OCI-LY3 (cell line): Measurements from ENCODE around the gene DYNC1I1.

Experiments used
- H2AFZ ChIP-seq: fragments of 200-600, 300-600 bp; shearing (Covaris generic); 2 replicates; pipeline ENCODE4 v1.6.0; 2014; ENCODE audit warnings: antibody characterized with exemption, low read depth, low read length
- H3K27ac ChIP-seq: fragments of 200-600, 300-600 bp; sonication (generic); 2 replicates; pipeline ENCODE4 v1.5.1; 2014; ENCODE audit warnings: mild to moderate bottlenecking, low read length, moderate library complexity, mixed read lengths
- H3K27me3 ChIP-seq: fragments of 200-600, 300-600 bp; sonication (generic); 2 replicates; pipeline ENCODE4 v1.6.1; 2014; ENCODE audit warnings: low read depth, low read length, mixed read lengths
- H3K36me3 ChIP-seq: fragments of 200-600, 300-600 bp; sonication (generic); replicated peaks from 2 replicates; pipeline ENCODE3; 2014; ENCODE audit warnings: low read depth, low read length, mixed read lengths
- H3K4me1 ChIP-seq: fragments of 300-600, 200-600 bp; sonication (generic); 2 replicates; pipeline ENCODE4 v1.6.1; 2014; ENCODE audit warnings: low read length, mixed read lengths
- H3K4me2 ChIP-seq: fragments of 200-600, 300-600 bp; sonication (generic); 2 replicates; pipeline ENCODE4 v1.6.1; 2014; ENCODE audit warnings: low read length, mixed read lengths
- H3K4me3 ChIP-seq: fragments of 300-600, 200-600 bp; sonication (generic); 2 replicates; pipeline ENCODE4 v1.5.1; 2014; ENCODE audit warnings: antibody characterized with exemption, mild to moderate bottlenecking, low read length, moderate library complexity
- H3K79me2 ChIP-seq: fragments of 300-600, 200-600 bp; shearing (Covaris generic); 2 replicates; pipeline ENCODE4 v1.6.1; 2014; ENCODE audit warnings: mild to moderate bottlenecking, low read length, mixed read lengths
- H3K9ac ChIP-seq: fragments of 300-600, 200-600 bp; shearing (Covaris generic); 2 replicates; pipeline ENCODE4 v1.6.0; 2014; ENCODE audit warnings: mild to moderate bottlenecking, low read length, moderate library complexity
- H3K9me3 ChIP-seq: fragments of 200-600, 300-600 bp; shearing (Covaris generic); 2 replicates; pipeline ENCODE4 v1.6.1; 2014; ENCODE audit warnings: low read length, mixed read lengths; ENCODE audit not compliant: insufficient read depth
- H4K20me1 ChIP-seq: fragments of 200-600, 300-600 bp; sonication (generic); 2 replicates; pipeline ENCODE4 v1.6.1; 2016; ENCODE audit warnings: low read length, mixed read lengths; ENCODE audit not compliant: insufficient read depth
- CTCF ChIP-seq: fragments of 200-600, 300-600 bp; sonication (generic); IDR thresholded peaks from 2 replicates; pipeline ENCODE4 v1.5.1; 2014; ENCODE audit warnings: antibody characterized with exemption, low read length, low read depth
- EZH2phosphoT487 ChIP-seq: fragments of 200-600 bp; shearing (Covaris generic); IDR thresholded peaks from 2 replicates; pipeline ENCODE4 v1.6.1; 2018; ENCODE audit warnings: antibody characterized with exemption, mixed run types, low read depth

The DYNC1I1 gene

DNA sequence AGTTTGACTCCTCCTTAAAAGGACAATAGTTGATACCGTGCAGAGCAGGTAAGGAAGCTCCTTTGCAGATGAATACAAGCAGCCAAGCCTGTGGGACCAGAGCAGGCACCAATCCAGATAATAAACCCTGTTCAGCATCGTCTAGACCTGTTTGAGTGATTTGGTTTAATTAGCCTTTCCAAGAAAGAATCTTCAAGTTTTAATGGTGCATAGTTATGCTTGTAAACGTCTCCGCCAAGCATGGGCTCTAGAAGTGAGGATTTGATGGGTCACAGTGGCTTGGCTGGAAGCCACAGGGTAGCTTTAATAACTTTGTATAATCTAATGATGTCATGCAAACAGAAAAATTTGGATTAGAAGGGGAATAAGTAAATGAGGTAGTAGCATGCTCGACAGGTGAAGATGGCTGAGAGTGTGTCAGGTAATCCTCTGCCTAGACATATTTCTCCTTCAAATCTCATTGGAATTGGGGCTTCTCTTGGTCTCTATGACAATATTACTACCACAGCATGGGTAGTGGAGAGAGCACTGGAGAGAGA is 188.4 kb downstream of the DYNC1I1 start:
- Histone ChIP-seq H3K4me3 (no peak overlapping the region), H3K9ac (no peak overlapping the region), H3K79me2 (no peaks in the 10 kb centered on the region), H3K4me2 (no peak overlapping the region), H3K36me3 (no peaks in the 10 kb centered on the region), H3K27ac (no peak overlapping the region), H4K20me1 (no peaks in the 10 kb centered on the region), H3K4me1 (no peaks in the 10 kb centered on the region), H2AFZ (no peak overlapping the region), H3K9me3 (no peaks in the 10 kb centered on the region), H3K27me3 (no peaks in the 10 kb centered on the region)
- TF ChIP-seq EZH2phosphoT487 (no peak), CTCF (no peak)

DNA sequence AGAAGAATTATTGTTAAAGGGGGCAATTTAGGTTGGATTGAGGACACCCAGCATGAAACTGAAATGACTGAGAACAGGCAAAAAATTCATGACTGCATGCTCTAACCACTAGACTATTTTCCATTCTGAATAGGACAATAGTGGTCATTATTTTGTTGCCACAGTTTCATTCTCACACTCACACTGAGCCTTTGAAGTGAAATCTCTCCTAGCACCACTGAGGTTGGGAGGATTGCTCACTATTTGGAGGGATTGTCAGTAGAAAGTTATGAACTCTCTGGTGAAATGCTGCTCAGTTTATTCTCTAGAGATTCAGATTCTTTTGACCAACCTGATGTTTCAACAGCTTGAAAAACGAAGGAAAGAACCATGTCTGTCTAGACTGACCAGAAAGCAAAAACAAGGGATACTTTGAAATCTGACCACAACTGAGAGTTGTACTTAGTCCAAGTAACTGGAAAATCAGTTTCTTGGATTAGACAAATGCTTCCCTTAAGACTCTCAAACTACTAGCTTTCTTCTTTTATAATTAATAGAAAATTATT is 191.2 kb downstream of the DYNC1I1 start:
- no peak overlapping the region for H3K4me2 ChIP-seq
- no peaks in the 10 kb centered on the region for H4K20me1 ChIP-seq
- no peak overlapping the region for H3K9ac ChIP-seq
- H3K79me2 ChIP-seq = no peaks in the 10 kb centered on the region
- no peak overlapping the region for H3K27ac ChIP-seq
- no peak overlapping the region for H2AFZ ChIP-seq
- H3K4me1 ChIP-seq = no peaks in the 10 kb centered on the region
- no peaks in the 10 kb centered on the region for H3K27me3 ChIP-seq
- H3K9me3 ChIP-seq = no peaks in the 10 kb centered on the region
- no peaks in the 10 kb centered on the region for H3K36me3 ChIP-seq
- H3K4me3 ChIP-seq = no peak overlapping the region
- TF ChIP-seq CTCF (no peak), EZH2phosphoT487 (no peak)

- no peaks in the 10 kb centered on the region for H4K20me1 ChIP-seq
- H3K4me1 ChIP-seq = peaks cover 13% of the 10 kb centered on the region
- no peak overlapping the region for H3K9ac ChIP-seq
- no peak overlapping the region for H3K4me3 ChIP-seq
- no peaks in the 10 kb centered on the region for H3K27me3 ChIP-seq
- H3K4me2 ChIP-seq = no peak overlapping the region
- TF ChIP-seq CTCF (no peak), EZH2phosphoT487 (no peak)
- no peaks in the 10 kb centered on the region for H3K9me3 ChIP-seq
- no peaks in the 10 kb centered on the region for H3K79me2 ChIP-seq
- H3K36me3 ChIP-seq = no peaks in the 10 kb centered on the region
- H3K27ac ChIP-seq = no peak overlapping the region
- no peak overlapping the region for H2AFZ ChIP-seq
These were observed 199.4 kb downstream of the DYNC1I1 start for GRCh38 chr7:95971716-95972115.

DNA sequence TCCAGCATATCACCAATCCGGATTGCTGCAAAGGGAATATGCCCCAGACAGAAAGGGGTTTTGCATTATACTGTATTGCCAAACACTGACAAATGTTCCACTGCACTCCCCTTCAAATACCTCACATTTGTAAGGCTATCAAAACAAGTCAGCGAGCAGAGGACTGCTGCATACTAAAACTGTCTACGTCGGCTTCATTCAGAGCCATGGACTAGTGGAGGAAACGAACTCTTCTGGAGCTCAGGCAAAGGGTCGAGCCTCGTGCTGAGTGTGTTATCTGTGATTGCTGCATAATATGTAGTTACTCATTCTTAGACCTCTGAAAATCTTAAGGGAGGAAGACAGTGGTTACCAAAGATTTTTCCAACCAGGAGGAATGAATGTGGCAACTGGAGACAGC is 200.2 kb downstream of the DYNC1I1 start:
- Histone ChIP-seq H3K27me3 (no peaks in the 10 kb centered on the region), H3K27ac (no peak overlapping the region), H4K20me1 (no peaks in the 10 kb centered on the region), H3K4me1 (peaks cover 13% of the 10 kb centered on the region), H3K4me3 (no peak overlapping the region), H3K4me2 (no peak overlapping the region), H3K79me2 (no peaks in the 10 kb centered on the region), H3K9ac (no peak overlapping the region), H2AFZ (no peak overlapping the region), H3K36me3 (no peaks in the 10 kb centered on the region), H3K9me3 (no peaks in the 10 kb centered on the region)
- TF ChIP-seq CTCF (no peak), EZH2phosphoT487 (no peak)
